HG03039 (cell line): ENCODE data around the gene SPAST.
"Not testable (repeated sequence)": the region's sequence is repeated elsewhere in the genome, so short reads cannot be mapped to it uniquely, and the experiment has no call there.

ENCODE experiments used
- ATAC-seq: cut with Tn5 transposase; IDR thresholded peaks from one replicate; pipeline ENCODE4 v1.9.1; 2021; ENCODE audit warnings: mild to moderate bottlenecking, moderate library complexity; ENCODE audit not compliant: unreplicated experiment

The SPAST gene

DNA sequence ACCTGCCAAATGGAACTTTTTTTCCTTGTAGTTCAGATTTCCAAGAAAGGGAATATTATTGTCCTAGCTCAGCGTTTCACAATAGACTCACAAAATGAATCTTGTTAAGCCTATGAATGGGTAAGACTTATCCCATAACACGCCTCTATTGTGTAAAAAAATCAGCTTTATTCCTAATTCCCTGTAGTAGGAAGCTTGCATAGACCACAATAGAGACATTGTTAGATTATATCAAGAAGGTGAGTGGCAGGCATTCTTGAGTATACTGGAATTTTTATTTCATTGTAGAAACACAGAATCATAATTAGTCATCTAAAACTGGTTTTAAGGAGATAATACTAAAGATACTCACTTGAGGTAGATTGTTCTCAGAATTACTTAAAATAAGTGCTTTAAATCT is 55.8 kb downstream of the SPAST start:
- no peak for ATAC-seq

DNA sequence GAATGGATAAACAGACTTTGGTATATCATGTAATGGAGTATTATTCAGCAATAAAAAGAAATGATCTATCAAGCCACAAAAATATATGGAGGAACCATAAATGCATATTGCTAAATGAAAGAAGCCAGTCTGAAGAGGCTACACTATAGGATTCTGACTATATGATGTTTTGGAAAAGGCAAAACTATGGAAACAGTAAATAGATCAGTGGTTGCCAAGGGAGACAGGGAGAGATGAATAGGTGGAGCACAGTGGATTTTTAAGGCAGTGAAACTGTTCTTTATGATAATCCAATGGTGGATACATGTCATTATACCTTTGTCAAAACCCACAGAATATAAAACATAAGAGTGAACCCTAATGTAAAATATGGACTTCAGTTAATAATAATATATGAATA is 61.3 kb downstream of the SPAST start:
- no peak for ATAC-seq

DNA sequence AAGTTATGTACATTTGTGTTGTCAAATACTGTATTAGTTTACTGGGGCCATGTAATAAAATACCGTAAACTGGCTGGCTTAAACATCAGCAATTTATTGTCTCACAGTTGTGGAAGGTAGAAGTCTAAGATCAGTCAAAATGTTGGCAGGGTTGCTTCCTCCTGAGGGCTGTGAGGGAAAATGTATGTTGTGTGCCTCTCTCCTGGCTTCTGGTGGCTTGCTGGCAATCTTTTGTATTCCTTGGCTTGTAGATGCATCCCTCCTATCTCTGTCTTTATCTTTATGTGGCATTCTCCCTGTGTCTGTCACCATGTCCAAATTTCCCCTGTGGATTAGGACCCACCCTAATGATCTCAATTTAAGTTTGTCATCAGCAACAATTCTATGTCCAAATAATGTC is 65.3 kb downstream of the SPAST start:
- no peak for ATAC-seq

DNA sequence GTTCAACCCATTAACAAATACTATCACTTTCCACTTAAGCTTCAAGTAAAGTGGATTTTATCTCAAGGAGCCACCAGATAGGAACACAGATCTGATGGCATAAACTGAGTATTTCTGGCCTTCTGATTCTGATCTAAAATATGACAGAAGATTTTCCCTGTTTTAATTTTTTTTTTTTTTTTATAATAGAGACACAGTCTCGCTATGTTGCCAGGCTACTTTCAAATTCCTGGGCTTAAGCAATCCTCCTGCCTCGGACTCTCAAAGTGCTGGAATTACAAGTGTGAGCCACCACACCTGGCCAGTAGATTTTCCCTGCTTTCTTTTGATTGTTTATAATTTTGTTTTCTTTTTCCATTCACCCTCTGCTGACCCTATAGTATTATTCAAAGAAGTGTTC is 65.7 kb downstream of the SPAST start:
- ATAC-seq = no peak

DNA sequence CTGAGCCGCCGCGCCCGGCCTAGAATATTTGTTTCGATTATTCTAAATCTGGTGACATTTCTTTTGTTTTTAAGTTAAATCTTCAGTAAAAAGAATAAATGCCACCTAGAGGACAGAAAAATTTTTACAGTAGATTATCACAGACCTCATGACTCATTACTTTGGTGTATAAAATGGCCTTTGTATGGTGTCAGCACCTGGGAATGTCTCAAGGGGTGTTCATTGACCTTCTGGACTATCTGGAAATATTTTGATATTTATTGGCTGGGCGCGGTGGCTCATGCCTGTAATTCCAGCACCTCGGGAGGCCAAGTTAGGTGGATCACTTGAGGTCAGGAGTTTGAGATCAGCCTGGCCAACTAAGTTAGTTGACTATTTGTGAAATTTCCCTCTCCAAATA is 72.1 kb downstream of the SPAST start:
- no peak for ATAC-seq

DNA sequence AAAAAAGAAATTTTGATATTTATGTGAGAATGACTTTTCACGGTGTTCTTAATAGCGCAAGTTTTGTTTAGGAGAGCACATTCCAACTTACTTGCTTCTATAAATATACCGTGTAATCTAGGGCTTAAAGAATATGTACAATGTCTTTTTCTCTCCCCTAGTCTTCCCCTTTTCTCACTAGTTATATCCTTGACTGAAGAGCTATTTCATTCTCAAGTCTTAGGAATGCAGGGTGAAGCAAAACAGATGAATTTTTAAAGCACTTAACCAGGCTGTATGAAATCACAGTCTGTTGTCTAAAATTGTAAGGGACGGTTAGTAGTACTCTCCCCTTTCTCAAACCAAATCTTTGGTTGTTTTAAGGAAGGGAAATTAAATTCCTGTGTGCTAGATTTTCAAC is 72.7 kb downstream of the SPAST start:
- no peak for ATAC-seq

DNA sequence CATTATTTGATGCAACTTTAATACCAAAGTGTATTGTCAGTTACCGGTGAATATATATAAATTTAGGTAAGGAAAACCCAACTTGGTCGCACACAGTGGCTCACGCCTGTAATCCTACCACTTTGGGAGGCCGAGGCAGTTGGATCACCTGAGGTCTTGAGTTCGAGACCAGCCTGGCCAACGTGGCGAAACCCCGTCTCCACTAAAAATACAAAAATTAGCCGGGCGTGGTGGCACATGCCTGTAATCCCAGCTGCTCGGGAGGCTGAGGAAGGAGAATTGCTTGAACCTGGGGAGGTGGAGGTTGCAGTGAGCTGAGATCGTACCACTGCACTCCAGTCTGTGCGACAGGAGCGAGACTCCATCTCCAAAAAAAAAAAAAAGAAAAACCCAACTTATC is 88.2 kb downstream of the SPAST start:
- ATAC-seq = not testable (repeated sequence)

DNA sequence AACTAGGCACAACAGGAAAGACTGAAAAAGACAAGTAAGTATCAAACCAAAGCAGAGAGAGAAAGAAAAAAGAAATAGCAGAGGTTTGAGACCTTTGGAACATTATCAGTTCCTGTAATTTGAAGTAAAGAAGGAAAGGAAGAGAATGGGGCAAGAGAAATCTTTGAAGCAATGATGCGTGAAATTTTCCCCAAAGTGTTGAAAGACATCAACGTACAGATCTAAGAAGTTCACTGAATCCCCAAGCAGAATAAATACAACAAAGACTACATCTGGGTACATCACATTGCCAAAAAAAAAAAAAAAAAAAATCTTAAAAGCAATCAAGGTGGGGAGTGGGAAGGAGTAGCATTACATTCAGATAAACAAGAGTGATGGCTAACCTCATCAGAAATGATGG is 96.3 kb downstream of the SPAST start:
- no peak for ATAC-seq

DNA sequence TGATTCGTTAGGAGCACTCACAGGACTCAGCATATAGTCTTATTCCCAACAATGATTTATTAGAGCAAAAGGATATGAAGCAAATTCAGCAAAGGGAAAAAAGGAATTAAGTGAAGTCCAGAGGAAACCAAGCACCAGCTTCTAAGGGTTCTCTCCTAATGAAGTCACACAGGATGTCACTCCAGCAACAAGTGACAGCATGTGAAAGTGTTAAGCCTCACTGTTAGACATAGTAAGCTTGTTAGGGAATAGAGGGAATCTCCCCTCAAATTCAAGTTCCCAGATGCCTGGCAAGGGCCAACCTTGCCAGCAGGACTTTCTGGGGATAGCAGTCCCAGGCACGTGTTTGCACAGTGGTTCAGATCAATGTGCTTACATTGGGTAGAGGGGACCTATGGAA is 97.9 kb downstream of the SPAST start:
- ATAC-seq = no peak

DNA sequence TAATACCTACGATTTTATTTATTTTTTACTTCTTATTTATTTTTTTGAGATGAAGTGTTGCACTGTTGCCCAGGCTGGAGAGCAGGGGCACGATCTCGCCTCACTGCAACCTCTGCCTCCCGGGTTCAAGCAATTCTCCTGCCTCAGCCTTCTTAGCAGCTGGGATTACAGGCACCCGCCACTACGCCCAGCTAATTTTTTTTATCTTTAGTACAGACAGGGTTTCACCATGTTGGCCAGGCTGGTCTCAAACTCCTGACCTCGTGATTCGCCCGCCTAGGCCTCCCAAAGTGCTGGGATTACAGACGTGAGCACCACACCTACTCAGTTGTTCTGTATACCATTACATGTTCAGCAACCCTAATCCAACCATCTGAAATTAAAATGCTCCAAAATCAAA is 100.9 kb downstream of the SPAST start:
- not testable (repeated sequence) for ATAC-seq

DNA sequence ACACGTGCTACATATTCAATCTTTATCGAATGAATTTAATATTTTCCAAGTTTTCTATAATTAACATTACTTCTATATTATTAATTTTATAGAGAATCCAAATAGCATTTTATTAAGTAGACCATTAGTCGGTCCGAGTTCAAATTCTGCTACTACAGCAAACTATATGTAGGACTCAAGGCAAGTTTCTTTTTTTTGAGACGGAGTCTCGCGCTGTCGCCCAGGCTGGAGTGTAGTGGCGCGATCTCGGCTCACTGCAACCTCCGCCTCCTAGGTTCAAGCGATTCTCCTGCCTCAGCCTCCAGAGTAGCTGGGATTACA is 101.6 kb downstream of the SPAST start:
- peak; percentile 4 for ATAC-seq

DNA sequence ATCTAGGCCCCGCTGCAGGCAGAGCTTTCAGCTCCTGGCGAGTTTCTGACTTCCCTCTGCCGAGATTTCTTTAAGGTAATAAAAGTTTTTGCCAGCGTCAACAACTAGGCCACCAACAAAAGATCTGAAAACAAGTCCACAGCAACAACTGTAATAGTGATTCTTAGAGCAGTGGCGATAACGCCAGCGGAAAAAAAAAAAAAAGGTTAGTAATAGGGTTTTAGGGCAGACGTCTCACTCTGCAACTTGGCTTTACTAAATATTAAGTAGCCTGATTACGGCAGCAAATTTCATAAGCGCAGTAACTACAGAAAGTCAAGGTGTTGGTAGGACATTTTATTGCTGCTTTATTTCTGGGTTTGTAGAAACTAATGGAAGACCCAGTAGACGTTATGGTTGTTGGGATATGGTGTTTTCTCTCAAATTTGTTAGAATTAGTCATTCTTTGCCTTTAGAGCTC is 102.8 kb downstream of the SPAST start:
- no peak for ATAC-seq

DNA sequence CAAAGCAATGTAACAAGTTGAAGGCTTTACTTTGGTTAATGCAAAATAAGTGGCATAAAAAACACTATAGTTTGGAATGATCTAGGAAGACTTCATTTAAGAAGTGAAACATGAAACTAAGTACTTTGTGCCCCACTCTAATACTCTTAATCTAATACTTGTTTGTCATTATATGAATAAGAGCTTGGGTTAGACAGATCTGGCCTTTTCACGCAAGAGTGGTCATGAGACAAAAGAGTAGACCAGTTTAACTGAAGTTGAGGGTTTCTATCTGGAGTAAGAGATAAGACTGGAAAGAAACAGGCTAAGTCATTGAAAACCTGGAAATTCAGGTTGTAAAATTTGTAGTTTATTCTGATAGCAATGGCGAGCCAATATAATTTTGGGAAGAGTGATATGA is 105.2 kb downstream of the SPAST start:
- peak; percentile 32 for ATAC-seq

DNA sequence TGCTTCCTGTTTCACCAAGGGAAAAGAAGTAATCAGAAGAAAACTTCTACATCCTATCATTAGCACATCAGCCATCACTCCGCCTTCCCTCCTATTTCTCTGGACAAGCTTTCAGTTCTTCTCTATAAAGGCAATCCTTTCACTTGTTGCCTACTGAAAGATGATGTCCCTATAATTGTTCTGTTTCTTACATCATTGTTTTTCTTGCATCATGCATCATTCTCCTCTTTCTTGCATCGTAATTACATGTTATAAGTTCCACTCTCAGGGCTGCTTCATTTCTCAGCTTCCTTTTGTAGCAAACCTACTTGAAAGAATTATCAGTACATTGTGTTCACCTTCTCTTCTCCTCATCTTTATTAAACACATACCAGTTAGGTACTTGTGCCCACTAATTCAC is 109.5 kb downstream of the SPAST start:
- ATAC-seq = no peak

DNA sequence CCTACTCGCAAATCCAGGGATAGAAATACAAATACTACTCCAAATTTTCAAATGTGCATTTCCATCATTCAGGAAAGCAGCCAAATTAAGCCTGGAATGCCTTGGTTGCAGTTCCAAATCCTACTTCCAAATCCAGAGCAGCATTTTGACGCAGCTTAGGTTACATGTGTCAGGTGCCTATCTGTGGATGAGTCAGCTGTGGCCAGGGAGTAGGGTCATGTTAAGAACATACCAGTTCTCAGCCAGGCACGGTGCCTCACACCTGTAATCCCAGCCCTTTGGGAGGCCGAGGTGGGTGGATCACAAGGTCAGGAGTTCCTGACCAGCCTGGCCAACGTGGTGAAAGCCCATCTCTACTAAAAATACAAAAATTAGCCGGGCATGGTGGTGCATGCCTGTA is 119.3 kb downstream of the SPAST start:
- no peak for ATAC-seq

DNA sequence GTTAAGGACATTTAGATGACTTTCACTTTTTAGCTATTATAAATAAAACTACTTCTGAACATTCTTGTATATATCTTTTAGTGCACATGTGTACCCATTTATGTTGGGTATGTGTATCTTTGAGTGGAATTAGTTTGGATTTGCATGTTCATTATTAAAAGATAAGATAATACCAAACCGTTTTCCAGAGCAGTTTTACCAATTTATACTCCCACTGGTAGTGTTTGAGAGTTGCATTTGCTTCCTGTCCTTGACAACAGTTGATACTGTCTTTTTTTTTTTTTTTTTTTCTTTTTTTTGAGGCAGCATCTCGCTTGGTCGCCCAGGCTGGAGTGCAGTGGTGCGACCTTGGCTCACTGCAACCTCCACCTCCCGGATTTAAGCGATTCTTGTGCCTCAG is 125.7 kb downstream of the SPAST start:
- ATAC-seq = no peak

DNA sequence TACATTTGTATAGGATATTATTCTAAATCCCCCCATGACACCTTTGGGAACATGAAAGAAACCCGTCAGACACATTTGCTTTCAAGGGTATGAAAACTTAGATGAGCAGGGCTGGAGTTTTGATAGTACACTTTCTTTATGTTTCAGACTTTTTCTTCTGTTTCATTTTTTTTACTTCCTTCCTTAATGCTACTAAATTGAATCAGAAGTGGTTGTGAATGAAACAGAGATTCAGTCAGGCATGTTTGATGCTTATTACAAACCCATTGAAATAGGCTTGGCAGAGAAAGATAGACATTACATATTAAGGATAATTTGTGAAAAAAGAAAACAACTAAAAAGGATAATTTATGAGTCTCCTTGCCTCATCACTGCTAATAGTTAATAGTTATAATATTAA is 129.1 kb downstream of the SPAST start:
- no peak for ATAC-seq

DNA sequence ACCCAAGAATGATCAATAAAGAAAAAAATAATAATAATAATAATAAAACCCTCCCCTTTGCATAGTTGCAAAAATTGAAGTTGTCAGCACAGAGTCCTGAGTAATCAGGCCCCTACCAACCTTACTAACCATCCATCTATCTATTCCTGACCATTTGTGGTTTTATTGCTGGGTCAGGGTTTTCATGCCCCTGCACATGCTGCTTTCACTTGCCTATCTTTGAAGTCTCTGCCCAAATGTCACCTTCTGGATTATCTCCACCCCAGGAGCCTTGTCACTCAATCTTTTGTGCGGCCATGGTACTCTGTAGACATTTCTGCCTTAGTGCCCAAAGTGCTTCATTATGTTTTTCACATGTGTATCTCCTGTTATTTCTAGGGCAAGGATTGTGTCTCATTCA is 137.5 kb downstream of the SPAST start:
- ATAC-seq = no peak

DNA sequence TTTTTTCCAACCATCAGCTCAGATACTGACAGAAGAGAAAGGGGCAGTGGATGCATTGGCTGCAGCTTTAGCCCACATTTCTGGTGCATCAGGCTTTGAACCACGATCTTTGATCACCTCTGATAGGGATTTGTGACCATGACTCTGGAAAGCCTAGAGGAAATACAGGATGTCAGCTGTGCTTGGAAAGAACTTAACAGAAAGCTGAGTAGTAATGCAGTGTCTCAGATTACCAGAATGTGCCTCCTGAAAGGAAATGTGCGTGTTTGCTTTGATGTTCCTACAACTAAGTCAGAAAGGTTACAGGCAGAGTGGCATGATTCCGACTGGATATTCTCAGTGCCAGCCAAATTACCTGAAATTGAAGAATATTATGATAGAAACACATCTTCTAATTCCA is 140.1 kb downstream of the SPAST start:
- ATAC-seq = not testable (repeated sequence)
